Stimulated activated CD4-positive, alpha-beta T cell treated with anti-CD3 and anti-CD28 coated beads, Interleukin-15, amount 100 ng/mL, for 1 hour (primary cell): ENCODE results near the gene TMEM25.

ENCODE experiments used
- DNase-seq, 2 donors: peaks; one replicate each; pipeline ENCODE4 v3.0.0-alpha.2; 2020; ENCODE audit warnings: low read depth in 1 of 2, low spot score in 1 of 2

Gene TMEM25

DNA sequence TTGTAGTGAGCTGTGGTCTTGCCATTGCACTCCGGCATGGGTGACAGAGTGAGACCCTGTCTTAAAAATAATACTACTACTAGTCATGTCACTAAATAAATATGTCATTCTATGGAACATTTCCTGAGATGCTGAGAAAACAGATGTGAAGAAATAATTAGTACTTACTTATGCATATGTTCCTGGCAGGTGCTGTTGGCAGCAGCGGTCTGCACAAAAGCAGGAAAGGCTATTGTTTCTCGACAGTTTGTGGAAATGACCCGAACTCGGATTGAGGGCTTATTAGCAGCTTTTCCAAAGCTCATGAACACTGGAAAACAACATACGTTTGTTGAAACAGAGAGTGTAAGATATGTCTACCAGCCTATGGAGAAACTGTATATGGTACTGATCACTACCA is 50.1 kb downstream of the TMEM25 start:
- no peak for DNase-seq
